AG04450 (cell line): Measurements from ENCODE around the gene CAB39L. TPM values are rescaled to one million over a fixed set of nuclear protein-coding genes. Genes with fewer than 3 reads are reported as not detected.
A peak's percentile ranks its signal among the peaks of the same experiment; 100 is the strongest.

Experiments
- CTCF ChIA-PET: fragments of 300-600, 350-600 bp; formaldehyde crosslinking; extraction: SDS; loops from one replicate; lab custom pipeline; 2022; ENCODE audit warnings: antibody characterized with exemption, inconsistent platforms; lab: Charles Lee
- POLR2A ChIA-PET: fragments of 350-600 bp; formaldehyde crosslinking; extraction: SDS; loops from one replicate; lab custom pipeline; 2021; ENCODE audit warnings: antibody characterized with exemption, inconsistent platforms; lab: Yijun Ruan, JAX
- DNase-seq: peaks from one replicate; pipeline ENCODE4 v3.0.0-alpha.2; 2011; ENCODE audit warnings: low read depth, low spot score
- H3K27ac ChIP-seq: one replicate; pipeline ENCODE4 v1.5.1; 2012; ENCODE audit warnings: low read depth, low read length, control low read depth
- H3K27me3 ChIP-seq: one replicate; pipeline ENCODE4 v1.6.0; 2012; ENCODE audit warnings: low read length; ENCODE audit not compliant: control insufficient read depth, insufficient read depth
- H3K4me3 ChIP-seq: 2 replicates; pipeline ENCODE4 v1.5.1; 2011; ENCODE audit warnings: mild to moderate bottlenecking, low read depth, low read length, control low read depth
- H3K9me3 ChIP-seq: 2 replicates; pipeline ENCODE4 v1.5.1; 2012; ENCODE audit warnings: low read length; ENCODE audit not compliant: control insufficient read depth, insufficient read depth
- polyA plus RNA-seq: library from polyadenylated mRNA; depleted of rRNA; stranded (reverse); fragments of >200 nt; gene quantifications from 2 replicates; pipeline ENCODE4 v1.2.3, GENCODE V29; 2011
- TF ChIP-seq, protein P1 (sequence below): IDR thresholded peaks from 2 replicates; pipeline ENCODE4 v1.5.1; 2011; ENCODE audit warnings: low read depth, low read length, control low read depth, inconsistent platforms

Gene CAB39L
- polyA plus RNA-seq, 1 experiment: 26.3 TPM

DNA sequence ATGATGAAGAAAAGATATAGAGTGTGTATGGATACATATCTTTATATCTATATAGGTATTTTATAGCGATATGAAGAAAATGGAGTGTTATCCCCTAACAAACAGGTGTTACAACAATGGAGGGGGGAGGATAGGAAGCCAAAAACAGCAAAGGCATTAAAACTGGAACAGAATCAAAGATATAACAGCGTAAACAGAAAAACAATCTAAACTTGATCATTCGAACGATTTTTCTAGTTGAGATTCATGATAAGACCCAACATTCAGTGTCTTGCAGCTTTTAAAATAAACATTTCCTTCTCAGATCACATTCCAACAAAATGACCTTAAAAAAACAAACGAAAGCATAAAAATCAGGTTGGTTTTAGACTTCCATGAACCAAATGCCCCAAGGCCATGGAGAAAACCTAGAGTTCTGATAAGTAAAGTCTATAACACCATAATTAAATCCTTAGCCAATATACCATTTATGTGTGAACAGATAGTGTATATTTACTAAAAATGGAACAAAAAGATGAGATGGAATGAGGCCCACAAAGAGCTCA, 55.7 kb downstream of the CAB39L start:
- Histone ChIP-seq H3K4me3 (no peak overlapping the region), H3K27me3 (no peaks in the 10 kb centered on the region), H3K27ac (no peak overlapping the region), H3K9me3 (peaks cover 4% of the 10 kb centered on the region; the same call in 1 of the 2 replicates)
- ChIA-PET CTCF (no interaction called here), POLR2A (interaction anchor here (0.6 kb wide), 1 partner anchor 69 kb away, joined by 3 read pairs; no protein-coding TSS in a partner anchor)
- TF ChIP-seq, protein P1, sequence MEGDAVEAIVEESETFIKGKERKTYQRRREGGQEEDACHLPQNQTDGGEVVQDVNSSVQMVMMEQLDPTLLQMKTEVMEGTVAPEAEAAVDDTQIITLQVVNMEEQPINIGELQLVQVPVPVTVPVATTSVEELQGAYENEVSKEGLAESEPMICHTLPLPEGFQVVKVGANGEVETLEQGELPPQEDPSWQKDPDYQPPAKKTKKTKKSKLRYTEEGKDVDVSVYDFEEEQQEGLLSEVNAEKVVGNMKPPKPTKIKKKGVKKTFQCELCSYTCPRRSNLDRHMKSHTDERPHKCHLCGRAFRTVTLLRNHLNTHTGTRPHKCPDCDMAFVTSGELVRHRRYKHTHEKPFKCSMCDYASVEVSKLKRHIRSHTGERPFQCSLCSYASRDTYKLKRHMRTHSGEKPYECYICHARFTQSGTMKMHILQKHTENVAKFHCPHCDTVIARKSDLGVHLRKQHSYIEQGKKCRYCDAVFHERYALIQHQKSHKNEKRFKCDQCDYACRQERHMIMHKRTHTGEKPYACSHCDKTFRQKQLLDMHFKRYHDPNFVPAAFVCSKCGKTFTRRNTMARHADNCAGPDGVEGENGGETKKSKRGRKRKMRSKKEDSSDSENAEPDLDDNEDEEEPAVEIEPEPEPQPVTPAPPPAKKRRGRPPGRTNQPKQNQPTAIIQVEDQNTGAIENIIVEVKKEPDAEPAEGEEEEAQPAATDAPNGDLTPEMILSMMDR: no peak
- no peak for DNase-seq

DNA sequence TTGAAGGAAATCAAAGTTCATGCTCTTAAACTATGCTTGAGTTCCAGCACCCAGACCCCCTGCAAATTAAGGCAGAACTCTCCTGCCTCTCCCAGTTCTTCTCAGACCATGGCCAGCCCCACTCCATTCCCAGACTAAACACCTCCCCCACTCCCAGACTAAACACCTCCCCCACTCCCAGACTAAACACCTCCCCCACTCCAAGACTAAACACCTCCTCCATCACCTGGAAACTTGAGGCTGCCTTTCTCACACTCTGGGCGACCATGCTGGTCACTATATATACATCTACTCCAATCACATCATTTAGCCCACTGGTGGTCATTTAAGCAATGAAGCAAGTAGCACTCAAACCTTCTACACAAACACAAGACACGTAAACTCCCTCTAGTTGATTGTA, 57.2 kb downstream of the CAB39L start:
- no peak for DNase-seq
- Histone ChIP-seq H3K27me3 (no peaks in the 10 kb centered on the region), H3K9me3 (peaks cover 4% of the 10 kb centered on the region; the same call in 1 of the 2 replicates), H3K27ac (no peak overlapping the region), H3K4me3 (no peak overlapping the region)
- ChIA-PET POLR2A (no interaction called here), CTCF (no interaction called here)
- TF ChIP-seq, protein P1: no peak

DNA sequence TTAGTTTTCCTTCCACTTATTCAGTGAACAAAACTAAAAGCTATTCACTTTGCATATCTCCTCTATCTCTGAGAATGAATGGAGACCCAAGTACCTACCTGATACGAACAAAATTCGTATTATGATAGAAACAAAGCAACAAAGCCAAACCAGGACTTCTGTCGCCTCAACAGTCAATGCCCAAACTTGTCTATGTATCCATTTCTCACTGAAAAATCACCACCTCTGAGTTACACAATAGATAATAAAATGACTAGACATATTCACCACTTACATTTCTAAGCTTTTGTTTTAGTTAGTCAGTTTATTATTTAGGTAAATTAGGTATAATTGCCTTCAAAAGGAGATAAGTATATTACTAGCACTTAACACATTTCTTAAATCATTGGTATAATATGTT, 67.7 kb downstream of the CAB39L start:
- no peaks in the 10 kb centered on the region for H3K9me3 ChIP-seq
- POLR2A ChIA-PET: no interaction called here
- no peak for DNase-seq
- CTCF ChIA-PET: interaction anchor here (2.5 kb wide), 1 partner anchor 75 kb away, joined by 7 read pairs; no protein-coding TSS in a partner anchor
- H3K4me3 ChIP-seq: no peak overlapping the region
- no peak overlapping the region for H3K27ac ChIP-seq
- TF ChIP-seq, protein P1: no peak
- H3K27me3 ChIP-seq: no peaks in the 10 kb centered on the region

DNA sequence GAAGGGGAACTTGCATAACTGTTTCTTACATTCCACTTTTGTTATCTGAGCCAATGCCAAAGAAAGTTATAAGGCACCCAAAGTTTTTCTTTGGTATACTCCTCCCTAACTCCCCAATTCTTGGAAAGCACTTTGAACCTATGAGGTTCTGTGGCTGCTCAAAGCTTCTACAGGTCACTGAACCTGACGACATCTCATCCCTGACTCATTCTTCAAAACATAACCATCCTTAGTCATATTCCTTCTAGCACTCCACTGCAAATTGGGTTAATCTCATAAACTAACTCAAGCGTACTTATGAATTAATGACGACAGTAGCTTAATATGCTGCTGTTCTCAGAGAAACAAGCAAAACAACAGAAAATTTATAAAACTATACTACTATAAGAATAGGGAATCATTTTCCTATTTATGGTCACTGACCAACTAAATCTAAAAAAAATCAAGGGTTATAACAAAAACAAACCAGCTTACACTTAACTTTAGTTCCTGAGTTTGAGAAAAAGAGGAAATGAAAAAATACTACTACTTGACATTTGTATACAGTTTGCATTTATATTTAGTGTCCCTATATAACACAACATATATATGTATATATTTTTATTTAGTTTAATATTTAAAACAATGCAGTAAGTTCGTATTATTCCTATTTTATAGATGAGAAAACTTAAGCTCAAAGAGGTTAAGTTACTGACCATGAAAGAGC, 69.1 kb downstream of the CAB39L start:
- Histone ChIP-seq H3K9me3 (no peaks in the 10 kb centered on the region), H3K4me3 (no peak overlapping the region), H3K27ac (no peak overlapping the region), H3K27me3 (no peaks in the 10 kb centered on the region)
- TF ChIP-seq, protein P1: no peak
- CTCF ChIA-PET: interaction anchor here (2.5 kb wide), 1 partner anchor 74 kb away, joined by 7 read pairs; no protein-coding TSS in a partner anchor
- POLR2A ChIA-PET: interaction anchor here (0.7 kb wide), 1 partner anchor 418 kb away, joined by 3 read pairs; no protein-coding TSS in a partner anchor
- peak; percentile 6 for DNase-seq

DNA sequence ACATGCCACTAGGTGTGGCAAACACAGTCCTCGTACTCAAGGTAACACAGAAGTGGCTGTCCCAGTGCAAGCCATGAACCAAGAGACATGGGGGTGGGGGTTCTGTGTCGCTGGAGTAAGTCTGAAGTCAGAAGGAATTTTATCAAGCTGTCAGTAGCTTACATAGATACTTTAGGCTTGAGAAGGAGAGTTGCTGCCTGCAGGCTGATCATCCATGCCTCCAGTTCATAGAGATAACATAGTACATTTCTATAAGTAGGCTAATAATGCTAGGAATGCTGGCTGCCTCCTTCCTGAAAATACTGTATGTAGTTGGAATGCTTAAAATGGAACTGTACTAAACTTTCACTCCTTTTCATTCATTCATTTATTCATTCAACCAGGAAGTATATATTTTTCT, 70.1 kb downstream of the CAB39L start:
- Histone ChIP-seq H3K4me3 (no peak overlapping the region), H3K27me3 (no peaks in the 10 kb centered on the region), H3K27ac (peak overlapping the region; percentile 2), H3K9me3 (no peaks in the 10 kb centered on the region)
- ChIA-PET CTCF (no interaction called here), POLR2A (no interaction called here)
- TF ChIP-seq, protein P1: no peak
- DNase-seq: no peak
